T-helper 1 cell treated with Interleukin-12 subunit alpha and Interleukin-12 subunit beta and Interleukin-4 antibody, amounts not matched to agents 30 ng/mL and 1 ng/mL, for 36 hours (primary cell): ENCODE data around the gene ENDOV. TPM values are rescaled to one million over a fixed set of nuclear protein-coding genes. Genes with fewer than 3 reads are reported as not detected.

ENCODE experiments used
- intact Hi-C: fragments of 100-400 bp; cut with micrococcal nuclease; formaldehyde crosslinking; loops from one replicate; pipeline ENCODE4 v1.15.1; 2024
- total RNA-seq: library from RNA; stranded (reverse); gene quantifications from 2 replicates; pipeline ENCODE4 v1.2.3, GENCODE V29; 2022

The ENDOV gene
- total RNA-seq, 1 donor from 2014 or later = 16.7 TPM

- intact Hi-C loops = no loop called here
These were observed 46.7 kb downstream of the ENDOV start for GRCh38 chr17:80461528-80462160.

- intact Hi-C loops = no loop called here
These were observed 48.9 kb downstream of the ENDOV start for GRCh38 chr17:80463784-80464400.

- intact Hi-C loops = no loop called here
These were observed 49.5 kb downstream of the ENDOV start for GRCh38 chr17:80464486-80464885.

- intact Hi-C loops = no loop called here
These were observed 50.5 kb downstream of the ENDOV start for GRCh38 chr17:80465327-80465974.

- intact Hi-C loops = no loop called here
These were observed 51.3 kb downstream of the ENDOV start for GRCh38 chr17:80466188-80466705.

GRCh38 chr17:80468242-80468641 is 53.3 kb downstream of the ENDOV start:
- intact Hi-C loops = no loop called here

- intact Hi-C loops = no loop called here
These were observed 54.0 kb downstream of the ENDOV start for GRCh38 chr17:80468781-80469493.

- intact Hi-C loops = loop anchor here (10.0 kb wide), 2 partner anchors 315 to 385 kb away; no protein-coding TSS in a partner anchor
These were observed 54.7 kb downstream of the ENDOV start for GRCh38 chr17:80469667-80470066.

- intact Hi-C loops = loop anchor here (10.0 kb wide), 2 partner anchors 314 to 384 kb away; no protein-coding TSS in a partner anchor
These were observed 55.6 kb downstream of the ENDOV start for GRCh38 chr17:80470603-80471002.

GRCh38 chr17:80471922-80472321 is 57.0 kb downstream of the ENDOV start:
- intact Hi-C loops = loop anchor here (10.0 kb wide), 2 partner anchors 313 to 383 kb away; no protein-coding TSS in a partner anchor

GRCh38 chr17:80472996-80473395 is 58.0 kb downstream of the ENDOV start:
- intact Hi-C loops = loop anchor here (10.0 kb wide), 2 partner anchors 312 to 382 kb away; no protein-coding TSS in a partner anchor

- intact Hi-C loops = loop anchor here (2.0 to 10.0 kb wide), 3 partner anchors 101 to 381 kb away; no protein-coding TSS in a partner anchor
These were observed 58.7 kb downstream of the ENDOV start for GRCh38 chr17:80473701-80474100.

- intact Hi-C loops = loop anchor here (2.0 to 10.0 kb wide), 3 partner anchors 100 to 380 kb away; no protein-coding TSS in a partner anchor
These were observed 59.4 kb downstream of the ENDOV start for GRCh38 chr17:80474231-80474960.

- intact Hi-C loops = loop anchor here (1.0 to 10.0 kb wide), 5 partner anchors 20 to 380 kb away; no protein-coding TSS in a partner anchor
These were observed 60.3 kb downstream of the ENDOV start for GRCh38 chr17:80474961-80475909.

- intact Hi-C loops = loop anchor here (1.0 to 10.0 kb wide), 6 partner anchors 21 to 423 kb away; no protein-coding TSS in a partner anchor
These were observed 61.2 kb downstream of the ENDOV start, which contains the start of gene NPTX1 for GRCh38 chr17:80475910-80476876. Gene NPTX1 (minus strand): TSS chr17:80476607. CDS start chr17:80476446, 161 bp downstream.

GRCh38 chr17:80476877-80477646 is 62.1 kb downstream of the ENDOV start:
- intact Hi-C loops = loop anchor here (2.0 to 10.0 kb wide), 4 partner anchors 50 to 422 kb away; no protein-coding TSS in a partner anchor
